HEK293T (cell line): ENCODE results near the gene SCAF1.

Source experiments
- CTCF ChIA-PET: fragments of 350-600 bp; formaldehyde crosslinking; extraction: SDS; loops from one replicate; lab custom pipeline; 2021; ENCODE audit warnings: antibody characterized with exemption, inconsistent platforms; lab: Yijun Ruan, JAX
- POLR2A ChIA-PET: fragments of 350-600 bp; formaldehyde crosslinking; extraction: SDS; loops from one replicate; lab custom pipeline; 2020; ENCODE audit warnings: antibody characterized with exemption, inconsistent platforms; lab: Yijun Ruan, JAX
- DNase-seq: peaks from one replicate; pipeline ENCODE4 v3.0.0; 2012; ENCODE audit warnings: mixed read lengths; ENCODE audit errors: extremely low spot score
- ARNT ChIP-seq: fragments of 450-650 bp; IDR thresholded peaks from 2 replicates; pipeline ENCODE4 v1.6.1; 2017; ENCODE audit warnings: mild to moderate bottlenecking
- BHLHE40 ChIP-seq: fragments of 450-650 bp; IDR thresholded peaks from 2 replicates; pipeline ENCODE4 v1.6.1; 2016; ENCODE audit warnings: mild to moderate bottlenecking, moderate library complexity, borderline replicate concordance
- CTBP1 ChIP-seq: fragments of 450-650 bp; IDR thresholded peaks from 2 replicates; pipeline ENCODE4 v1.6.1; 2016; ENCODE audit warnings: borderline replicate concordance
- ELF4 ChIP-seq: fragments of 450-650 bp; IDR thresholded peaks from 2 replicates; pipeline ENCODE4 v1.6.1; 2017; ENCODE audit warnings: antibody characterized with exemption
- FOXA1 ChIP-seq: fragments of 450-650 bp; IDR thresholded peaks from 2 replicates; pipeline ENCODE4 v1.6.1; 2016; ENCODE audit warnings: mild to moderate bottlenecking
- FOXK2 ChIP-seq: fragments of 450-650 bp; IDR thresholded peaks from 2 replicates; pipeline ENCODE4 v1.6.1; 2016; ENCODE audit warnings: mild to moderate bottlenecking
- FOXM1 ChIP-seq: fragments of 450-650 bp; IDR thresholded peaks from 2 replicates; pipeline ENCODE4 v1.6.1; 2017; ENCODE audit warnings: mild to moderate bottlenecking, borderline replicate concordance
- HDGF ChIP-seq: fragments of 450-650 bp; IDR thresholded peaks from 2 replicates; pipeline ENCODE4 v1.6.1; 2017; ENCODE audit warnings: antibody characterized with exemption, borderline replicate concordance
- L3MBTL2 ChIP-seq: fragments of 450-650 bp; conservative IDR thresholded peaks from 2 replicates; pipeline ENCODE4 v1.6.1; 2016; ENCODE audit warnings: mild to moderate bottlenecking
- LEF1 ChIP-seq: fragments of 450-650 bp; IDR thresholded peaks from 2 replicates; pipeline ENCODE4 v1.6.1; 2017; ENCODE audit warnings: mild to moderate bottlenecking, borderline replicate concordance
- NFRKB ChIP-seq: fragments of 450-650 bp; IDR thresholded peaks from 2 replicates; pipeline ENCODE4 v1.6.1; 2016; ENCODE audit warnings: mild to moderate bottlenecking, moderate library complexity
- SP1 ChIP-seq: fragments of 450-650 bp; IDR thresholded peaks from 2 replicates; pipeline ENCODE4 v1.6.1; 2017
- SUZ12 ChIP-seq: fragments of 450-650 bp; IDR thresholded peaks from 2 replicates; pipeline ENCODE4 v1.6.1; 2016; ENCODE audit warnings: mild to moderate bottlenecking
- TARDBP ChIP-seq: fragments of 450-650 bp; IDR thresholded peaks from 2 replicates; pipeline ENCODE4 v1.6.1; 2016
- ZNF384 ChIP-seq: fragments of 450-650 bp; IDR thresholded peaks from 2 replicates; pipeline ENCODE4 v1.6.1; 2016
- TF ChIP-seq, protein P1 (sequence below): fragments of 450-650 bp; IDR thresholded peaks from 2 replicates; pipeline ENCODE4 v1.6.1; 2016

The SCAF1 gene

GRCh38 chr19:49699364-49699763 lies 57.4 kb downstream of the SCAF1 start:
- ChIA-PET CTCF (interaction anchor here (0.8 to 1.4 kb wide), 2 partner anchors 18 to 27 kb away, joined by 3 read pairs; no protein-coding TSS in a partner anchor), POLR2A (interaction anchor here (1.9 kb wide), 1 partner anchor 18 kb away, joined by 6 read pairs; no protein-coding TSS in a partner anchor)
- no peak for DNase-seq
- TF ChIP-seq ARNT (no peak), NFRKB (no peak), LEF1 (no peak), SP1 (no peak), HDGF (no peak), TARDBP (no peak), FOXA1 (no peak), ELF4 (no peak), FOXK2 (no peak), CTBP1 (no peak), SUZ12 (no peak), L3MBTL2 (no peak), FOXM1 (no peak), BHLHE40 (no peak), ZNF384 (no peak)
- TF ChIP-seq, protein P1, sequence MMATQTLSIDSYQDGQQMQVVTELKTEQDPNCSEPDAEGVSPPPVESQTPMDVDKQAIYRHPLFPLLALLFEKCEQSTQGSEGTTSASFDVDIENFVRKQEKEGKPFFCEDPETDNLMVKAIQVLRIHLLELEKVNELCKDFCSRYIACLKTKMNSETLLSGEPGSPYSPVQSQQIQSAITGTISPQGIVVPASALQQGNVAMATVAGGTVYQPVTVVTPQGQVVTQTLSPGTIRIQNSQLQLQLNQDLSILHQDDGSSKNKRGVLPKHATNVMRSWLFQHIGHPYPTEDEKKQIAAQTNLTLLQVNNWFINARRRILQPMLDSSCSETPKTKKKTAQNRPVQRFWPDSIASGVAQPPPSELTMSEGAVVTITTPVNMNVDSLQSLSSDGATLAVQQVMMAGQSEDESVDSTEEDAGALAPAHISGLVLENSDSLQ, result no peak

DNA sequence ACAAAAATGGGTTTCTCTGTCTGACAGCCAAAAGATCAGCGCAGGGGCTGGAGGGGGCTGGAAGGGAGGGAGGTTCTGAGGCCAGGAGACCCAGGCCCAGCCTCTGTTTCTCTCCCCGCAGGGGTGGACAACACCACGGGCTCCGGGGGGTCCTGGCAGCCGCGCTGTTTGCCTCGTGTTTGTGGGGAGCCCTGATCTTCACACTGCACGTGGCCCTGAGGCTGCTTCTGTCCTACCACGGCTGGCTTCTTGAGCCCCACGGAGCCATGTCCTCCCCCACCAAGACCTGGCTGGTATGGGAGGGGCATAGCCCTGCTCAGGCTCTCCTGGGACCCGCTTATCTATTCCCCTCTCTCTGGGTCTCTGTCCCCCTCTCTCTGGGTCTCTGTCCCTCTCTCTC lies 58.6 kb downstream of the SCAF1 start:
- ChIA-PET CTCF (no interaction called here), POLR2A (interaction anchor here (1.9 kb wide), 1 partner anchor 17 kb away, joined by 6 read pairs; no protein-coding TSS in a partner anchor)
- DNase-seq, result no peak
- TF ChIP-seq FOXM1, result no peak
- TF ChIP-seq HDGF, result no peak
- TF ChIP-seq, protein P1, result no peak
- TF ChIP-seq BHLHE40, result no peak
- no peak for TF ChIP-seq TARDBP
- TF ChIP-seq ELF4, result no peak
- TF ChIP-seq ZNF384, result no peak
- TF ChIP-seq SUZ12, result no peak
- TF ChIP-seq ARNT, result no peak
- TF ChIP-seq CTBP1, result no peak
- no peak for TF ChIP-seq LEF1
- TF ChIP-seq NFRKB, result no peak
- TF ChIP-seq FOXA1, result no peak
- TF ChIP-seq L3MBTL2, result no peak
- no peak for TF ChIP-seq SP1

DNA sequence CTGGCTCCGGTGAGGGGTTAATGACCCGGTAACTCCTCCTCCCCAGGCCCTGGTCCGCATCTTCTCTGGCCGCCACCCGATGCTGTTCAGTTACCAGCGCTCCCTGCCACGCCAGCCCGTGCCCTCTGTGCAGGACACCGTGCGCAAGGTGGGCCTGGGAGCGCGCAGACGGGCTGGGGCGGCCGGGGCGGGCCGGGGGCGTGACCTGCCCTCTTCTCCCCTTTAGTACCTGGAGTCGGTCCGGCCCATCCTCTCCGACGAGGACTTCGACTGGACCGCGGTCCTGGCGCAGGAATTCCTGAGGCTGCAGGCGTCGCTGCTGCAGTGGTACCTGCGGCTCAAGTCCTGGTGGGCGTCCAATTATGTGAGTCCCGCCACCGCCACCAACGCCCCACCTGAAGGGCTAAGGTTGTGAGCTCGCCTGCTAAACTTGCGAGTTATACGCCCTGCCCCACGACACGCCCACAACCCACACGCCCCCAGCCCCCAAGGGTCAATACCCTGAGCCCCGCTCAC lies 59.3 kb downstream of the SCAF1 start:
- CTCF ChIA-PET, result no interaction called here
- POLR2A ChIA-PET, result no interaction called here
- DNase-seq, result no peak
- TF ChIP-seq FOXA1, result no peak
- no peak for TF ChIP-seq FOXM1
- no peak for TF ChIP-seq BHLHE40
- no peak for TF ChIP-seq FOXK2
- TF ChIP-seq SUZ12, result no peak
- TF ChIP-seq, protein P1, result no peak
- no peak for TF ChIP-seq ELF4
- TF ChIP-seq SP1, result no peak
- no peak for TF ChIP-seq LEF1
- TF ChIP-seq TARDBP, result no peak
- no peak for TF ChIP-seq L3MBTL2
- TF ChIP-seq HDGF, result no peak
- no peak for TF ChIP-seq CTBP1
- no peak for TF ChIP-seq ARNT
- TF ChIP-seq ZNF384, result no peak
- TF ChIP-seq NFRKB, result no peak

- ChIA-PET POLR2A (no interaction called here), CTCF (no interaction called here)
- DNase-seq, result no peak
- TF ChIP-seq FOXM1 (no peak), HDGF (no peak), ZNF384 (no peak), LEF1 (no peak), CTBP1 (no peak), ELF4 (no peak), SUZ12 (no peak), NFRKB (no peak), L3MBTL2 (no peak), FOXK2 (no peak), FOXA1 (no peak), BHLHE40 (no peak), SP1 (no peak), ARNT (no peak), TARDBP (no peak)
- TF ChIP-seq, protein P1, result no peak
These were observed 63.1 kb downstream of the SCAF1 start for GRCh38 chr19:49704888-49705642.

GRCh38 chr19:49705919-49706318 lies 63.9 kb downstream of the SCAF1 start:
- ChIA-PET CTCF (no interaction called here), POLR2A (no interaction called here)
- DNase-seq, result no peak
- TF ChIP-seq LEF1, result no peak
- TF ChIP-seq ARNT, result no peak
- TF ChIP-seq, protein P1, result no peak
- TF ChIP-seq FOXK2, result no peak
- TF ChIP-seq BHLHE40, result no peak
- no peak for TF ChIP-seq FOXA1
